GM23338 (cell line): Measurements from ENCODE around the gene KRT222.

Source experiments
- CREB1 ChIP-seq: fragments of 250-450 bp; sonication (Bioruptor Pico); IDR thresholded peaks from 2 replicates; pipeline ENCODE4 v1.5.0; 2020; ENCODE audit warnings: low read depth, mild to moderate bottlenecking, moderate library complexity
- EZH2 ChIP-seq: fragments of 200-600 bp; sonication (generic); IDR thresholded peaks from one replicate; pipeline ENCODE4 v1.8.0; 2017; ENCODE audit warnings: antibody characterized with exemption, mild to moderate bottlenecking, low read depth; ENCODE audit not compliant: unreplicated experiment
- EZH2phosphoT487 ChIP-seq: fragments of 200-600 bp; sonication (generic); IDR thresholded peaks from one replicate; pipeline ENCODE4 v1.8.1; 2018; ENCODE audit warnings: antibody characterized with exemption; ENCODE audit not compliant: unreplicated experiment
- POLR2AphosphoS5 ChIP-seq: IDR thresholded peaks from 2 replicates; pipeline ENCODE4 v1.6.1; 2016; ENCODE audit warnings: antibody characterized with exemption, low read depth
- TF ChIP-seq, protein P1 (sequence below), 2 experiments: fragments of 200-600 bp in 1 of 2; sonication (generic) in 1 of 2; conservative IDR thresholded peaks; 2 replicates each; pipeline versions ENCODE4 v1.5.1 to v1.6.1; 2016 to 2017; ENCODE audit warnings: antibody characterized with exemption in 2 of 2, low read depth in 2 of 2, mild to moderate bottlenecking in 2 of 2, moderate library complexity in 1 of 2
- TF ChIP-seq, protein P2 (sequence below): IDR thresholded peaks from one replicate; pipeline ENCODE4 v1.6.1; 2018; ENCODE audit warnings: antibody characterized with exemption; ENCODE audit not compliant: unreplicated experiment
- TF ChIP-seq, protein P3 (sequence below): IDR thresholded peaks from 2 replicates; pipeline ENCODE4 v1.6.1; 2016; ENCODE audit warnings: antibody characterized with exemption

DNA sequence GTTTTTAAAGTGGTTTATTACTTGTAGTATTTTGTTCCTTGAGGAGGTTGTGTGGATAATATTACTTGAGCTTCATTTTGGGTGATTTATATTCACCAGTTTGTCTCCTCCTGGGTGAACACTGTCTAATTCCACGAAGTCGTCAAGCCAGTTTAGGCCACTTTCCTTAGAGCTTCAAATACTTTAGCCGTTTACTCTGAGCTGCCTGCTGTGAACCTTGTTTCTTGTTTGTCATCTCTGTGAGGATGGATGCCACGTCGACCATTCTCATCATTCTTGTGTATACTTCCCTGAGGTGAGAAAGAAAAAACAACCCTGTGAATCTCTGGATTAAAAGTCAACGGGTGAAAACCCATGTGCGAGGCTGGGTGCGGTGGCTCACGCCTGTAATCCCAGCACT lies 29.6 kb upstream of the KRT222 start:
- TF ChIP-seq, protein P1, sequence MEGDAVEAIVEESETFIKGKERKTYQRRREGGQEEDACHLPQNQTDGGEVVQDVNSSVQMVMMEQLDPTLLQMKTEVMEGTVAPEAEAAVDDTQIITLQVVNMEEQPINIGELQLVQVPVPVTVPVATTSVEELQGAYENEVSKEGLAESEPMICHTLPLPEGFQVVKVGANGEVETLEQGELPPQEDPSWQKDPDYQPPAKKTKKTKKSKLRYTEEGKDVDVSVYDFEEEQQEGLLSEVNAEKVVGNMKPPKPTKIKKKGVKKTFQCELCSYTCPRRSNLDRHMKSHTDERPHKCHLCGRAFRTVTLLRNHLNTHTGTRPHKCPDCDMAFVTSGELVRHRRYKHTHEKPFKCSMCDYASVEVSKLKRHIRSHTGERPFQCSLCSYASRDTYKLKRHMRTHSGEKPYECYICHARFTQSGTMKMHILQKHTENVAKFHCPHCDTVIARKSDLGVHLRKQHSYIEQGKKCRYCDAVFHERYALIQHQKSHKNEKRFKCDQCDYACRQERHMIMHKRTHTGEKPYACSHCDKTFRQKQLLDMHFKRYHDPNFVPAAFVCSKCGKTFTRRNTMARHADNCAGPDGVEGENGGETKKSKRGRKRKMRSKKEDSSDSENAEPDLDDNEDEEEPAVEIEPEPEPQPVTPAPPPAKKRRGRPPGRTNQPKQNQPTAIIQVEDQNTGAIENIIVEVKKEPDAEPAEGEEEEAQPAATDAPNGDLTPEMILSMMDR (conservative IDR thresholded peaks at IDR 0.05; ENCODE audit: low read depth in 2 of 2): no peak
- no peak for TF ChIP-seq EZH2
- TF ChIP-seq, protein P2, sequence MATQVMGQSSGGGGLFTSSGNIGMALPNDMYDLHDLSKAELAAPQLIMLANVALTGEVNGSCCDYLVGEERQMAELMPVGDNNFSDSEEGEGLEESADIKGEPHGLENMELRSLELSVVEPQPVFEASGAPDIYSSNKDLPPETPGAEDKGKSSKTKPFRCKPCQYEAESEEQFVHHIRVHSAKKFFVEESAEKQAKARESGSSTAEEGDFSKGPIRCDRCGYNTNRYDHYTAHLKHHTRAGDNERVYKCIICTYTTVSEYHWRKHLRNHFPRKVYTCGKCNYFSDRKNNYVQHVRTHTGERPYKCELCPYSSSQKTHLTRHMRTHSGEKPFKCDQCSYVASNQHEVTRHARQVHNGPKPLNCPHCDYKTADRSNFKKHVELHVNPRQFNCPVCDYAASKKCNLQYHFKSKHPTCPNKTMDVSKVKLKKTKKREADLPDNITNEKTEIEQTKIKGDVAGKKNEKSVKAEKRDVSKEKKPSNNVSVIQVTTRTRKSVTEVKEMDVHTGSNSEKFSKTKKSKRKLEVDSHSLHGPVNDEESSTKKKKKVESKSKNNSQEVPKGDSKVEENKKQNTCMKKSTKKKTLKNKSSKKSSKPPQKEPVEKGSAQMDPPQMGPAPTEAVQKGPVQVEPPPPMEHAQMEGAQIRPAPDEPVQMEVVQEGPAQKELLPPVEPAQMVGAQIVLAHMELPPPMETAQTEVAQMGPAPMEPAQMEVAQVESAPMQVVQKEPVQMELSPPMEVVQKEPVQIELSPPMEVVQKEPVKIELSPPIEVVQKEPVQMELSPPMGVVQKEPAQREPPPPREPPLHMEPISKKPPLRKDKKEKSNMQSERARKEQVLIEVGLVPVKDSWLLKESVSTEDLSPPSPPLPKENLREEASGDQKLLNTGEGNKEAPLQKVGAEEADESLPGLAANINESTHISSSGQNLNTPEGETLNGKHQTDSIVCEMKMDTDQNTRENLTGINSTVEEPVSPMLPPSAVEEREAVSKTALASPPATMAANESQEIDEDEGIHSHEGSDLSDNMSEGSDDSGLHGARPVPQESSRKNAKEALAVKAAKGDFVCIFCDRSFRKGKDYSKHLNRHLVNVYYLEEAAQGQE: no peak
- no peak for TF ChIP-seq CREB1
- TF ChIP-seq, protein P3, sequence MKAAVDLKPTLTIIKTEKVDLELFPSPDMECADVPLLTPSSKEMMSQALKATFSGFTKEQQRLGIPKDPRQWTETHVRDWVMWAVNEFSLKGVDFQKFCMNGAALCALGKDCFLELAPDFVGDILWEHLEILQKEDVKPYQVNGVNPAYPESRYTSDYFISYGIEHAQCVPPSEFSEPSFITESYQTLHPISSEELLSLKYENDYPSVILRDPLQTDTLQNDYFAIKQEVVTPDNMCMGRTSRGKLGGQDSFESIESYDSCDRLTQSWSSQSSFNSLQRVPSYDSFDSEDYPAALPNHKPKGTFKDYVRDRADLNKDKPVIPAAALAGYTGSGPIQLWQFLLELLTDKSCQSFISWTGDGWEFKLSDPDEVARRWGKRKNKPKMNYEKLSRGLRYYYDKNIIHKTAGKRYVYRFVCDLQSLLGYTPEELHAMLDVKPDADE: no peak
- no peak for TF ChIP-seq EZH2phosphoT487
- no peak for TF ChIP-seq POLR2AphosphoS5
